Transverse colon (tissue), 3 donors: ENCODE data around the gene OLIG2.

Experiments used
- EP300 ChIP-seq: sonication (generic); formaldehyde crosslinking; IDR thresholded peaks from one replicate; pipeline ENCODE4 v1.6.1; 2017; ENCODE audit warnings: antibody characterized with exemption, low read depth
- POLR2A ChIP-seq: fragments of 450-650 bp; IDR thresholded peaks from one replicate; pipeline ENCODE4 v1.6.1; 2016; ENCODE audit warnings: antibody characterized with exemption, mild to moderate bottlenecking, moderate library complexity
- TF ChIP-seq, protein P1 (sequence below), 5 experiments: fragments of 200-600 bp in 3 of 5; fragments of 450-650 bp in 2 of 5; sonication (generic) in 3 of 5; IDR thresholded peaks; 1 replicate in 2 of 5; 2 replicates in 3 of 5; pipeline ENCODE4 v1.5.1; 2016 to 2017; ENCODE audit warnings: antibody characterized with exemption in 5 of 5, inconsistent platforms in 3 of 5, mild to moderate bottlenecking in 2 of 5, moderate library complexity in 1 of 5

DNA sequence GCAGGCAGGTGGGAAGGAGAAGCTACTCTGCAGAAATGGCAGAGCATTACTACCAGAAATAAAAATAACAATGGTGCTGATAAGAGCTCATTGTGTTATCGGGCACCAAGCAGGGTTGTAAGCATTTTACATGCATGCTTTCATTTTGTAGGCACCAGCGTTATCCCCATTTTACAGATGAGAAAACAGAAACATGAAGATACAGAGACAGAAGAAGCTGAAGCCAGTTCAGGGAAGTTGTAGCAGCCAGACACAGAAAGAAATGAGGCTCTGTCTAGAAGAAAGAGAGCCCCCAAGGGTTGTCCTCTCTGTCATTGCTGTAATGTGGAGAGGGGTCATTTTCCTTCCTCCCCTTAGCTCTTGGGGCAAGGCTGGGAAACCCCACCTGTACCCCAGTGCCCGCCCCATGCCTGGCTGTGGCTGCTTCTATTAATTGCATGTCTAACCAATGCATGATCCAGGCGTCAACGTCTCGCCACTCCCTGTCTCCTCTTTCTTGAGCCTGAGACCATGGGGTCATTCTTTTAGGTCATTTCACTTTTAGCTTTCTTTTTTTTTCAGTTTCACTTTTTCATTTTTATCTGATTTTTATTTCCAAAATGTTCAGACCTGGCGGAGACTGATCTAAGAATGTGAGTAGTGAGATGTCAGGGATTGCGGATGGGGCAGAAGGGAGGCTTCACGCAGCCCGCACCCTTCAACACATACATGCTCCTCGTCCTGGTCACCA, 51.0 kb downstream of the OLIG2 start:
- TF ChIP-seq, protein P1, sequence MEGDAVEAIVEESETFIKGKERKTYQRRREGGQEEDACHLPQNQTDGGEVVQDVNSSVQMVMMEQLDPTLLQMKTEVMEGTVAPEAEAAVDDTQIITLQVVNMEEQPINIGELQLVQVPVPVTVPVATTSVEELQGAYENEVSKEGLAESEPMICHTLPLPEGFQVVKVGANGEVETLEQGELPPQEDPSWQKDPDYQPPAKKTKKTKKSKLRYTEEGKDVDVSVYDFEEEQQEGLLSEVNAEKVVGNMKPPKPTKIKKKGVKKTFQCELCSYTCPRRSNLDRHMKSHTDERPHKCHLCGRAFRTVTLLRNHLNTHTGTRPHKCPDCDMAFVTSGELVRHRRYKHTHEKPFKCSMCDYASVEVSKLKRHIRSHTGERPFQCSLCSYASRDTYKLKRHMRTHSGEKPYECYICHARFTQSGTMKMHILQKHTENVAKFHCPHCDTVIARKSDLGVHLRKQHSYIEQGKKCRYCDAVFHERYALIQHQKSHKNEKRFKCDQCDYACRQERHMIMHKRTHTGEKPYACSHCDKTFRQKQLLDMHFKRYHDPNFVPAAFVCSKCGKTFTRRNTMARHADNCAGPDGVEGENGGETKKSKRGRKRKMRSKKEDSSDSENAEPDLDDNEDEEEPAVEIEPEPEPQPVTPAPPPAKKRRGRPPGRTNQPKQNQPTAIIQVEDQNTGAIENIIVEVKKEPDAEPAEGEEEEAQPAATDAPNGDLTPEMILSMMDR (IDR thresholded peaks at IDR 0.05), result no peak
- TF ChIP-seq POLR2A, result no peak
- no peak for TF ChIP-seq EP300
